GM21528 (cell line): Measurements from ENCODE around the gene SLC16A3.
A peak's percentile ranks its signal among the peaks of the same experiment; 100 is the strongest.
"Not testable (repeated sequence)": the region's sequence is repeated elsewhere in the genome, so short reads cannot be mapped to it uniquely, and the experiment has no call there.

Experiments
- ATAC-seq: cut with Tn5 transposase; IDR thresholded peaks from one replicate; pipeline ENCODE4 v1.9.1; 2021; ENCODE audit warnings: mild to moderate bottlenecking, moderate library complexity; ENCODE audit not compliant: unreplicated experiment, low FRiP score

Gene SLC16A3

GRCh38 chr17:82259972-82260961, 31.4 kb downstream of the SLC16A3 start:
- ATAC-seq = not testable (repeated sequence)

DNA sequence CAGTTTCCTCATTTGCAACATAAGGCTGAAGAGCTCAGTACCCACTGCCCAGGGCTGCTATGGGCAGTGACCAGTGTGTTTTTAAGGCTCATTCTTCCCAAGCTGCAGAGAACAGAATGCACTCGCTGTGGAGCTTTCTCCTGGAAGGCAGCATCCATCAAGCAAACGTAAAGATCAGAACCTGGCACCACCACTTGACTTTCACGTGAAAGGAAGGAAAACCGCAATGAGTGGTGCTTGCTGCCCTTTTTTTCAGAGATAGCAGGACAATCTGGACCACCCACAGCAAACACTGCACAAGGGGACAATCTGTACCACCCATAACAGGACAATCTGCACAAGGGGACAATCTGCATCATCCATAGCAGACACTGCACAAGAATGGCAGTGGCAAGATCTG, 33.5 kb downstream of the SLC16A3 start:
- ATAC-seq = no peak

- ATAC-seq = no peak
Observed at GRCh38 chr17:82263641-82264040, 34.8 kb downstream of the SLC16A3 start.

- no peak for ATAC-seq
Observed at GRCh38 chr17:82266142-82266541, 37.3 kb downstream of the SLC16A3 start.

- no peak for ATAC-seq
Observed at GRCh38 chr17:82267575-82268379, 38.9 kb downstream of the SLC16A3 start.

DNA sequence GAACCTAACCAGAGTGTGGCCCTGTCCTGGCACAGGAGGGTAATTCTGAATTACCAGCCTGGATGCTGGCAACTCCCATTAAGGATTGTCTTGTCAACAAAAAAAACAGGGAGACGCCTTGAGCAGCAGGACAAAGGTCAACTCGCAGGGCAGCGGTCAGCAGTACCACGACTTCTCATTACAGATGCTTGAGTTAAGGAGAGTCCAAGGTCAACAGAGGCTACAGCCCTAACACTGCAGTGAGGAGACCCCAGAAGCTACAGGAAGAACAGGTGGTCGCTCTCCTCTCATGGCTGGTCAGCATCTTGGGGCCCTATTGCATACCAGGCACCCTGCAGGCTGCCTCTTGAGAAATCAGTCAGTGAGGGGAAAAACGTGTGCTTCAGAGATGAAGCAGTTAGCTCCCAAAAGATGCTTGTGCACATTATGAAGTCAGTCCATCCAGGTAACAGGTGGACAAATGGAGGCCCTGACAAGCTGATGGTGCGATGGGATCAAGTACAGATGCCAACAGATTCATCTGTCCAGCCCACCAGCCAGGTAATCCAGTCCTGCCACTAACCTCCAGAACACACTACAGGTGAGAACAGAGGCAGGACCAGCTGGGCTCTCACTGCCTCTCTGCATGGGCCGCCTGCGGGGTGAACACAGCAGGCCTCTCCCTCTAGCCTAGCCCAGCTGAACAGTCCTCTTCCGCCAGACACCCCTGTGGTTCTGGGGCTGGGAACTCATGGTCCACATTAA, 40.5 kb downstream of the SLC16A3 start:
- ATAC-seq = no peak

DNA sequence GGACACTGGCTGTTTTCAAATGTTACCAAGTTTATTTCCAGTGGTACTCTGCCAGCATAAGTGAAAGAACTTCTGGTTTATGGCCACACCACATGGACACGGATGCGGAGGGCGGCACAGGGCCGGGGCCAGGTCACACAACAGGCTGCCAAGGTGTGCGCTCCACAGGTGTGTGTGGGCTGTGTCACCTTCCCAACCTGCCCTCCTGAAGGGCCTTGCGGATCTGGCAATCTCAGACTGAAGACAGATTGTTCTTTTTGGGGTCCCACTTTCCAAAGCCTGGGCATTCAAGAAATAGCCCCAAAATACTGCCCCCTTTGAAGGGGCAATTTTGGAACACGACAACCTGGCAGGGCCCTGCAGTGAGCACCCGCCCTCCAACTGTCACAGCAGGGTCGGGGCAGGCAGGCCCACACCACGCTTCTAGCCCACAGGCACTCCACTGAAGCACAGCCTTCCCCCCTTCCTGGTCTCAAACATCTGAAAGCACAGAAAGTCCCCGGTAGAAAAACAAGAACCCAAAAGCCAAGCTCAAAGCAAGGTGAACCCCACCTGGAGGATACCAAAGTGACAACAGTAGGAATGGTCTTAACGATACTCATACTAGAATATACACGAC, 41.1 kb downstream of the SLC16A3 start:
- no peak for ATAC-seq

GRCh38 chr17:82270651-82271050, 41.8 kb downstream of the SLC16A3 start:
- ATAC-seq = no peak

- no peak for ATAC-seq
Observed at GRCh38 chr17:82271401-82271800, 42.6 kb downstream of the SLC16A3 start.

- no peak for ATAC-seq
Observed at GRCh38 chr17:82272495-82273326, 43.9 kb downstream of the SLC16A3 start.

DNA sequence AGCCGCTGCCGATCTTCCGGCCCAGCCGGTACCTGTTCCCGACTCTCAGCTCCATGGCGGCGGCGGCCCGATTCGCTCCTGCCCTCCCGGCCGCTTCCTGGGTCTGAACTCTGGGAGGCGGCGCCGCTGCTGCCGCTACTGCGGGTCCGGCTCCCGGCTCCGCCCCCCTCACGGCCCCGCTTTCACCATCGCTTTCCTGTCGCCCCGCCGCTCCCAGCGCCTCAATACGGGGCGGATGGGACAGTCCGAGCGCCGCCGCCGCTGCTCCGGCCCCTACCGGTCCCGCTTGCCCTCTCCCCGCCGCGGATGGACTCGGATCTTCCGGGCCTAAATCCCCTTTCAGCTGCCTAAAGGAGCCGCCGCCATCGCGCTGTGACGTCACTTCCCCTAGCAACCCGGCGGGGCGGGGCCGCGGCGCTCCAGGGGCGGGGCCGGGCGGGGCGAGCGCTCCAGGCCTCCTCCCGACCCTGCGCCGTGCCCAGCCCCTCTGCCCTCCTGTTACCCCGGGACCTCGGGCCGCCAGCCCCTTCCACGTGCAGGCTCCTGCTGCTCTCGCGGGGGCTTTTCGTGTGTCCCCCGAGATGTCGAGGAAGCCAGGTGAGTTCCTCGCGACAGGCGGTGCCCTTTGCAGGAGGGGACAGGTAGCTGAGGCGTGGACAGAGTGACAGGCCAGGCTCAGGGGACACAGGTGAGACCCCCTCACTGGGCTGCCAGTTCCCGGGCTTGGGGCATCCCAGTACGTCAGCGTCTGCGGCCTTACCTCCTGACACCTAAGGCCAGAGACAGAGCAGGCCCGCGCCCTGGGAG, 44.7 kb downstream of the SLC16A3 start, which contains the start of gene CSNK1D:
Gene CSNK1D (minus strand): TSS at position 374 of the 807 bp plus-strand sequence. CDS start 319 bp downstream, at position 55.
- ATAC-seq = peak; percentile 77

DNA sequence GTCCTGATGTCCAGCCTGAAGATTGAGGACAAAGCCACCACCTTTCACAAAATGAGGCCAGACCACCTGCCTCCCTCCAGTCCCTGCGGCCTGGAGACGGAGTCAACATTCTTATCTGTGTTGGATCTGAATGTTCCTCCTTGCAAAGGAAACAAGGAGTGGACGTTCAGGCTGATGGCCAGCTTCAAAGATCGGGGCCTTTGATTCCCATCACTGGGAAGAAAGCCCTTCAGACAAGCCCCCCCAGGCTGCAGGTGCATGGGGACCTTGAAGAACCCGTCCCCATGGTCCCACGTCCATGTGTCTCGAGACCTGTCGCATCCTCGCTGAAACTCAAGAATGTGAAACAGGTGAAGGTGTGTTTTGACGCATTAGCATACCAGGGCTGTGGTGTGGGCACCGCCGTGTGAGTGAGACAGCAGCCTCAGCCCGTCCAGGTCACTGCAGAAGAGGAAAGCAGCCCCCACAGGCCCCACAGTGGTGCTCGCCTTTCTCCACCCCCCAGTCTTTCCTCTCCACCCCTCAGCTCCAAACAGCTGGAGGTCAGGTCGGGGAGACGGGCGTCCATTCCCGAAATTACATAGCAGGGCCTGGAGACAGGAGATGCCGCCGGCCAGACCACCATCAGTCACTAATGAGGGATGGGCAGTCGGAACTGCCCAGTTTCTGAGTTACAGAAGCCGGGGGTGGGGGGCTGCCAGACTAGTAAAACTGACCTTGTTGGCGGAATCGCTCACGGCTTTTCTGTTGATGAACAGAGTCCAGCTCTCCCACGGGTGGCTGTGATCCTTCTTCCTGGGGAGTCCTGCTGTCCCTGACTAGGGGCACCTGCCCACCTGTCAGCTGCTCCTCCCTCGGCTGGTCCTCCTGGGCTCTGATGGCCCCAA, 45.5 kb downstream of the SLC16A3 start:
- ATAC-seq = no peak

DNA sequence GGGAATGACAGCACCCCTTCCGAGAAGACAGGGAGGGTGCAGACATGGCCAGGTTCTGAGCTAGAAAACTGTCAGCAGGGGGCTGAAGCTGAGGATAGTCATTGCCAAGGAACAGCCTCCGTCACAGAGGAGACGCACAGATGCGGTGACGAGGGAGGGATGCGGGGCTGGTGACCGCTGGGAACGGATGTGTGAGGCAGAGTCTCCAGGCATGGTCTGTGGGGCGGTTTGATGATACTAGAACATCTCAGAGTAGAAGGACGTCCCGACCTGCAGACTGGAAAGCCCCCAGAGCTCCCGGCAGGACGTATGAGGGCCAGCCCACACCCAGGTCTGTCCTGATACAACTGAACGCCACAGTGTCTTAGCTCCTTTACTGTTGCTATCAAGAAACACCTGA, 46.5 kb downstream of the SLC16A3 start:
- ATAC-seq = no peak

DNA sequence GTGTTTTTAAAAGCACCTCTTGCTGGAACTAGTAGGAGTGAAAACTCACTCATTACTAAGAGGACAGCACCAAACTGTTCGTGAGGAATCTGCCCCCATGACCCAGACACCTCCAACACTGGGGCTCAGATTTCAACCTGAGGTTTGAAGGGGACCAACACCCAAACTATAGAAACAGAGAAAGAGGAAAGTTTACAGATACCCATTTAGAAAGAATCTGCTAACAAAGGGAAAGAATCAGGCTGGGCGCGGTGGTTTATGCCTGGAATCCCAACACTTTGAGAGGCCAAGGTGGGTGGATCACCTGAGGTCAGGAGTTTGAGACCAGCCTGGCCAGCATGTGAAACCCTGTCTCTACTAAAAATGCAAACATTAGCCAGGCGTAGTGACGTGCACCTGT, 48.1 kb downstream of the SLC16A3 start:
- ATAC-seq = no peak

- ATAC-seq = no peak
Observed at GRCh38 chr17:82277851-82278250, 49.0 kb downstream of the SLC16A3 start.

DNA sequence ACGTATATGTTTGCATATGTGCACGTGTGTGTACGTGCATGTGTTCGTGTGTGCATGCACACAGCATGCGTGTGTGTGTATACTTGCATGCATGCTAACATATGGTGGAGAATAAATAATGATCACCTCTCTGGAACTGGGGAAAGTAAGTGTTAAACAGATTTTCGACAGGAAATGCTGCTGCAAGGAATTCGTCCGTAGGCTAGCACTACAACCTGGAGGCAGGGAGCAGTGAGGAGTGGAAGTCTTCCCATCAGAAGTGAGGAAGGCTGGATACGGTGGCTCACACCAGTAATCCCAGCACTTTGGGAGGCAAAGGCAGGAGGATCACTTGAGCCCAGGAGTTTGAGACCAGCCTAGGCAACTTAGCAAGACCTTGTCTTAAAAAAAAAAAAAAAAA, 49.5 kb downstream of the SLC16A3 start:
- ATAC-seq = no peak

GRCh38 chr17:82278786-82279391, 50.0 kb downstream of the SLC16A3 start:
- no peak for ATAC-seq
